ENCODE results near the gene CFAP70.

The CFAP70 gene

GRCh38 chr10:73364964-73365363 lies 6.3 kb upstream of the CFAP70 start:
- Histone ChIP-seq H3K27me3 (peaks cover 3% of the 10 kb centered on the region), H3K4me1 (ENCODE audit: control insufficient read depth in 1 of 2, insufficient read depth in 1 of 2, low read depth in 1 of 2, low read length in 1 of 2) (no peaks in the 10 kb centered on the region), H3K4me3 (ENCODE audit: low read depth in 1 of 2, low read length in 1 of 2) (no peak overlapping the region), H3K36me3 (peaks cover 47% of the 10 kb centered on the region), H3K27ac (no peak overlapping the region), H3K9me3 (no peaks in the 10 kb centered on the region)
- TF ChIP-seq, protein P1, sequence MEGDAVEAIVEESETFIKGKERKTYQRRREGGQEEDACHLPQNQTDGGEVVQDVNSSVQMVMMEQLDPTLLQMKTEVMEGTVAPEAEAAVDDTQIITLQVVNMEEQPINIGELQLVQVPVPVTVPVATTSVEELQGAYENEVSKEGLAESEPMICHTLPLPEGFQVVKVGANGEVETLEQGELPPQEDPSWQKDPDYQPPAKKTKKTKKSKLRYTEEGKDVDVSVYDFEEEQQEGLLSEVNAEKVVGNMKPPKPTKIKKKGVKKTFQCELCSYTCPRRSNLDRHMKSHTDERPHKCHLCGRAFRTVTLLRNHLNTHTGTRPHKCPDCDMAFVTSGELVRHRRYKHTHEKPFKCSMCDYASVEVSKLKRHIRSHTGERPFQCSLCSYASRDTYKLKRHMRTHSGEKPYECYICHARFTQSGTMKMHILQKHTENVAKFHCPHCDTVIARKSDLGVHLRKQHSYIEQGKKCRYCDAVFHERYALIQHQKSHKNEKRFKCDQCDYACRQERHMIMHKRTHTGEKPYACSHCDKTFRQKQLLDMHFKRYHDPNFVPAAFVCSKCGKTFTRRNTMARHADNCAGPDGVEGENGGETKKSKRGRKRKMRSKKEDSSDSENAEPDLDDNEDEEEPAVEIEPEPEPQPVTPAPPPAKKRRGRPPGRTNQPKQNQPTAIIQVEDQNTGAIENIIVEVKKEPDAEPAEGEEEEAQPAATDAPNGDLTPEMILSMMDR (IDR thresholded peaks at IDR 0.05): no peak

GRCh38 chr10:73359492-73359891 lies 828 bp upstream of the CFAP70 start:
- Histone ChIP-seq H3K9me3 (no peaks in the 10 kb centered on the region), H3K4me1 (ENCODE audit: control insufficient read depth in 1 of 2, insufficient read depth in 1 of 2, low read depth in 1 of 2, low read length in 1 of 2) (peaks cover 15 to 16% of the 10 kb centered on the region in 2 experiments), H3K27me3 (peaks cover 52% of the 10 kb centered on the region), H3K36me3 (peaks cover 5% of the 10 kb centered on the region), H3K27ac (no peak overlapping the region), H3K4me3 (ENCODE audit: low read depth in 1 of 2, low read length in 1 of 2) (no peak overlapping the region)
- TF ChIP-seq, protein P1 (IDR thresholded peaks at IDR 0.05): no peak

GRCh38 chr10:73357821-73358220 lies 843 bp downstream of the CFAP70 start:
- Histone ChIP-seq H3K4me3 (ENCODE audit: low read depth in 1 of 2, low read length in 1 of 2) (peak overlapping the region; percentile 51 to 52), H3K9me3 (no peaks in the 10 kb centered on the region), H3K36me3 (no peaks in the 10 kb centered on the region), H3K27ac (no peak overlapping the region), H3K4me1 (ENCODE audit: control insufficient read depth in 1 of 2, insufficient read depth in 1 of 2, low read depth in 1 of 2, low read length in 1 of 2) (peaks cover 15 to 16% of the 10 kb centered on the region in 2 experiments), H3K27me3 (peaks cover 64% of the 10 kb centered on the region)
- TF ChIP-seq, protein P1 (IDR thresholded peaks at IDR 0.05): no peak

DNA sequence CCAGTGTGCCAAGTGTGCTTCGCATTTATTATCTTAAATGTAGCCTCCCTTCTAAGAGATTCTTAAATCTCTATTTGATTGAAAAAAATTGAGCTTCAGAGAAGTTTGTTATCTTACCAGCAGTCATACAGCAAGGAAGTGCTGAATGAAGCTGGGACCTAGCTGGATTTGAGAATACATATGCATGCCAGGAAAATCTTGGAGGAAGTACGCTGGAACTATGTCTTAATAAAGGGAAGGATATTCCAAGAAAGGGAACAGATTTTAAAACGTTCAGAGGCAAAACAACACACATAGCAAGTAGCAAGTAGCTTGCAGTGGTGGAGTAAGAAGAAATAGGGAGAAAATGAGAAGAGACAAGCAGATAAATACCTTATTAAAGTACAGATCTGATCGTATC lies 1.5 kb downstream of the CFAP70 start:
- no peaks in the 10 kb centered on the region for H3K9me3 ChIP-seq
- no peak overlapping the region for H3K4me3 ChIP-seq (ENCODE audit: low read depth in 1 of 2, low read length in 1 of 2)
- H3K27ac ChIP-seq: no peak overlapping the region
- peaks cover 15 to 16% of the 10 kb centered on the region in 2 experiments for H3K4me1 ChIP-seq (ENCODE audit: control insufficient read depth in 1 of 2, insufficient read depth in 1 of 2, low read depth in 1 of 2, low read length in 1 of 2)
- H3K36me3 ChIP-seq: no peaks in the 10 kb centered on the region
- peaks cover 64% of the 10 kb centered on the region for H3K27me3 ChIP-seq
- TF ChIP-seq, protein P1 (IDR thresholded peaks at IDR 0.05): no peak

DNA sequence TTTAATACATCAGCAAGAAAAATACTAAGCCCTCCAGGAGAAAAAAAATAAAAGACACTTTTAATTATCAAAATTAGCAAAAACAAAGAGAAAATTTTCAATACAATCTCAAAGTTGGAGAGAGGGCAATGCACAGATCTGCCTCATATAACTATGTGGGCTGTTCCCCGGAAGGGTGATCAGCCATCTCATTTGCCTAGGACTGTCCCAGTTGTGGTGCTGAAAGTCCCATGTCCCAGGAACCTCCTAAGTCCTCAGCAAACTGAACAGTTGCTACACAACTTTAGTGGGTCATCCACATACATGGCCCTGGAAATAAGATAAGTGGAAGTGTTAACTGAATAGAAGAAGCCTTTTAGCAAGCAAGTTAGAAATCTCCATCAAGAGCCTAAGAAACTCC lies 14.4 kb downstream of the CFAP70 start:
- Histone ChIP-seq H3K9me3 (no peaks in the 10 kb centered on the region), H3K27ac (no peak overlapping the region)
- TF ChIP-seq, protein P1 (IDR thresholded peaks at IDR 0.05): no peak

GRCh38 chr10:73340121-73340520 lies 18.5 kb downstream of the CFAP70 start:
- Histone ChIP-seq H3K4me1 (ENCODE audit: control insufficient read depth in 1 of 2, insufficient read depth in 1 of 2, low read depth in 1 of 2, low read length in 1 of 2) (no peaks in the 10 kb centered on the region), H3K27me3 (no peaks in the 10 kb centered on the region), H3K36me3 (no peaks in the 10 kb centered on the region), H3K9me3 (no peaks in the 10 kb centered on the region), H3K4me3 (ENCODE audit: low read depth in 1 of 2, low read length in 1 of 2) (no peak overlapping the region), H3K27ac (no peak overlapping the region)
- TF ChIP-seq, protein P1 (IDR thresholded peaks at IDR 0.05): no peak

More for the DNA sequence above, 14.4 kb downstream of the CFAP70 start:
- Histone ChIP-seq H3K4me1 (ENCODE audit: control insufficient read depth in 1 of 2, insufficient read depth in 1 of 2, low read depth in 1 of 2, low read length in 1 of 2) (no peaks in the 10 kb centered on the region), H3K4me3 (ENCODE audit: low read depth in 1 of 2, low read length in 1 of 2) (no peak overlapping the region), H3K27me3 (no peaks in the 10 kb centered on the region), H3K36me3 (no peaks in the 10 kb centered on the region)
